Measurements from ENCODE around the gene TCP11. TPM values are rescaled to one million over a fixed set of nuclear protein-coding genes. Genes with fewer than 3 reads are reported as not detected.

TCP11 gene
- total RNA-seq, 2 donors from 2014 or later = not detected

- DNase-seq (ENCODE audit: low spot score) = no peak
- no peak for TF ChIP-seq CTCF (IDR thresholded peaks at IDR 0.05)
- Histone ChIP-seq H3K9me3 (no peaks in the 10 kb centered on the region), H3K27me3 (no peaks in the 10 kb centered on the region), H3K36me3 (no peaks in the 10 kb centered on the region), H3K4me1 (no peaks in the 10 kb centered on the region), H3K27ac (no peak overlapping the region), H3K4me3 (no peak overlapping the region)
These were observed 10.3 kb upstream of the TCP11 start for GRCh38 chr6:35151466-35151865.

GRCh38 chr6:35149891-35150566 lies 8.9 kb upstream of the TCP11 start:
- no peak for TF ChIP-seq CTCF (IDR thresholded peaks at IDR 0.05)
- Histone ChIP-seq H3K36me3 (no peaks in the 10 kb centered on the region), H3K4me3 (no peak overlapping the region), H3K4me1 (no peaks in the 10 kb centered on the region), H3K27me3 (no peaks in the 10 kb centered on the region), H3K9me3 (no peaks in the 10 kb centered on the region), H3K27ac (no peak overlapping the region)
- DNase-seq (ENCODE audit: low spot score) = no peak

GRCh38 chr6:35148167-35148741 lies 7.1 kb upstream of the TCP11 start:
- no peak for DNase-seq (ENCODE audit: low spot score)
- H3K27me3 ChIP-seq = no peaks in the 10 kb centered on the region
- no peaks in the 10 kb centered on the region for H3K9me3 ChIP-seq
- H3K4me1 ChIP-seq = no peaks in the 10 kb centered on the region
- no peak overlapping the region for H3K27ac ChIP-seq
- TF ChIP-seq CTCF (IDR thresholded peaks at IDR 0.05) = no peak
- H3K36me3 ChIP-seq = no peaks in the 10 kb centered on the region
- H3K4me3 ChIP-seq = no peak overlapping the region

GRCh38 chr6:35147486-35147885 lies 6.3 kb upstream of the TCP11 start:
- Histone ChIP-seq H3K4me3 (no peak overlapping the region), H3K9me3 (no peaks in the 10 kb centered on the region), H3K27ac (no peak overlapping the region), H3K36me3 (no peaks in the 10 kb centered on the region), H3K27me3 (no peaks in the 10 kb centered on the region), H3K4me1 (no peaks in the 10 kb centered on the region)
- no peak for TF ChIP-seq CTCF (IDR thresholded peaks at IDR 0.05)
- no peak for DNase-seq (ENCODE audit: low spot score)

GRCh38 chr6:35147026-35147425 lies 5.9 kb upstream of the TCP11 start:
- H3K27ac ChIP-seq = no peak overlapping the region
- no peaks in the 10 kb centered on the region for H3K27me3 ChIP-seq
- no peak for DNase-seq (ENCODE audit: low spot score)
- TF ChIP-seq CTCF (IDR thresholded peaks at IDR 0.05) = no peak
- H3K36me3 ChIP-seq = no peaks in the 10 kb centered on the region
- no peaks in the 10 kb centered on the region for H3K4me1 ChIP-seq
- H3K9me3 ChIP-seq = no peaks in the 10 kb centered on the region
- no peak overlapping the region for H3K4me3 ChIP-seq

GRCh38 chr6:35146453-35146852 lies 5.3 kb upstream of the TCP11 start:
- Histone ChIP-seq H3K4me1 (no peaks in the 10 kb centered on the region), H3K9me3 (no peaks in the 10 kb centered on the region), H3K27ac (no peak overlapping the region), H3K4me3 (no peak overlapping the region), H3K36me3 (no peaks in the 10 kb centered on the region), H3K27me3 (no peaks in the 10 kb centered on the region)
- DNase-seq (ENCODE audit: low spot score) = no peak
- TF ChIP-seq CTCF (IDR thresholded peaks at IDR 0.05) = peak; percentile 11 to 72

Data from right atrium auricular region (tissue), 2 donors.